ENCODE measurements around the gene NOS1AP. TPM values are rescaled to one million over a fixed set of nuclear protein-coding genes. Genes with fewer than 3 reads are reported as not detected.

NOS1AP gene
- total and polyA plus RNA-seq, 12 donors, result 0.37 to 12.0 (median 3.1) TPM

DNA sequence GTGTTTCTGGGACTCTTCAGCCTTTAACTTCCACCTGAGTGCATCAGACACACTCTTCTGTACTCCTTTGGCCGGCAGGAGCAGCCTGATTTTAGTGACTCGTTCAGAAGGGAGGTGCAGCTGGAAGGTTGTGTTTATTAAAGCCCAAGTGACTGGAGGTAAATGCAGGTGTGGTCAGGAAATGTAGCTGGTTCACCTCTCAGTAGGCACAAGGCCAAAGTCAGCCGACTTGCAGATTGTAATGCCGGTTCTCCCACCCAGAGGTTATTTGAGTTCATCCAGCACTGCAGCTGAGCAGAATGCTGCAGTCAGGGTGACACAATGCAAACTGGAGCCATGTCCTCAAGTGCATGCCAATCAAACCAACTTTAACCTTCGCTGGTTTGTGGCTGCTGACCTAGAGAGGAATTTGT is 215.7 kb downstream of the NOS1AP start:
- no peak overlapping the region for H3K4me3 ChIP-seq
- H3K36me3 ChIP-seq (replicated peaks in 1 of 2), result no peaks in the 10 kb centered on the region
- TF ChIP-seq POLR2A (IDR thresholded peaks at IDR 0.05), result no peak
- TF ChIP-seq, protein P1, sequence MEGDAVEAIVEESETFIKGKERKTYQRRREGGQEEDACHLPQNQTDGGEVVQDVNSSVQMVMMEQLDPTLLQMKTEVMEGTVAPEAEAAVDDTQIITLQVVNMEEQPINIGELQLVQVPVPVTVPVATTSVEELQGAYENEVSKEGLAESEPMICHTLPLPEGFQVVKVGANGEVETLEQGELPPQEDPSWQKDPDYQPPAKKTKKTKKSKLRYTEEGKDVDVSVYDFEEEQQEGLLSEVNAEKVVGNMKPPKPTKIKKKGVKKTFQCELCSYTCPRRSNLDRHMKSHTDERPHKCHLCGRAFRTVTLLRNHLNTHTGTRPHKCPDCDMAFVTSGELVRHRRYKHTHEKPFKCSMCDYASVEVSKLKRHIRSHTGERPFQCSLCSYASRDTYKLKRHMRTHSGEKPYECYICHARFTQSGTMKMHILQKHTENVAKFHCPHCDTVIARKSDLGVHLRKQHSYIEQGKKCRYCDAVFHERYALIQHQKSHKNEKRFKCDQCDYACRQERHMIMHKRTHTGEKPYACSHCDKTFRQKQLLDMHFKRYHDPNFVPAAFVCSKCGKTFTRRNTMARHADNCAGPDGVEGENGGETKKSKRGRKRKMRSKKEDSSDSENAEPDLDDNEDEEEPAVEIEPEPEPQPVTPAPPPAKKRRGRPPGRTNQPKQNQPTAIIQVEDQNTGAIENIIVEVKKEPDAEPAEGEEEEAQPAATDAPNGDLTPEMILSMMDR (IDR thresholded peaks at IDR 0.05), result no peak
- 24 to 30% (median 25%) methylated on average over 3 to 5 of the region's 5 CpGs for WGBS, 4 donors
- peak; percentile 22 to 85 (median 63) for DNase-seq
- H3K27ac ChIP-seq, result peak overlapping the region in 3 of 5 donors; percentile 49 to 74 (median 61)
- H3K27me3 ChIP-seq, result no peaks in the 10 kb centered on the region
- H3K9me3 ChIP-seq (replicated peaks in 1 of 3), result no peaks in the 10 kb centered on the region
- intact Hi-C loops (cut with DNase I), result no loop called here
- H3K4me1 ChIP-seq (replicated peaks in 1 of 2), result peaks cover 22 to 24% of the 10 kb centered on the region in 2 donors

DNA sequence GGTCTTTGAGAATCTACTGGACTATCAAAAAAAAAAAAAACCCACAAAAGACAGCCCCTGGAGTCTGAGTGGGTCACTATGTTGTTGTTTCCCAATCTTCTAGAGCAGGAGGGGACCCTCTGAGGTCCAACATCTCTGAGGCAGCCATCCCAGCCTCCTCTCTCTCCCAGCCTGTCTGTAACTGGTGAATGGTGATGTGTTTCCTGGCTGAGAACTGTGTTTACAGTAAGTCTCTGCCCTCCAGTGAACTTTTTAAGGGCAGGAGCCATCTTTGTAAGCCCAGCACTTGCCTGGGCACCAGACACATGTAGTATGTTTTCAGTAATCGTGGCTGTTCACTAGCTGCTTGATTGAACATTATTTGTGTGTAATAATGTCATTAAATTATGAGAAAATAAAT is 221.5 kb downstream of the NOS1AP start:
- intact Hi-C loops (cut with DNase I), result no loop called here
- 76 to 92% (median 84%) methylated on average over 1 of the region's 1 CpG for WGBS, 4 donors

DNA sequence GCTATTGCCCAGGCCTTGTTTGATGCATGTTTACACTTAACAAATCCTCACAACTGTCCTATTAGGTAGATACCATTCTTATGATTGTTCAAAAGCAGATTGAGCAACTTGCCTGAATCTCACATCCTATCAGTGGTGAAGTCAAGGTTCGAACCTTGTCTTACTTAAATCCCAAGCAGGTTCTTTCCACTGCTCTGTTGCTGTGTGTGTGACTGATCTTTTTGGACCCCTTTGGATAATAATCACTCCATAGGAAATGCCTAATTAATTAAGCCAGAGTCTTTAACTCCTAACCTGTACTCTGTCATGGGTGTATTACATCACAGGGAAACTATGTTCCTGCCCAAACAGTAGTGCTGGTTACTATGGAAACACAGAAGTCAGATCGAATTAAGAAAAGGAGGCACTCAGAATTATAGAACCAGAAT is 222.9 kb downstream of the NOS1AP start:
- Histone ChIP-seq H3K9me3 (replicated peaks in 1 of 3) (no peaks in the 10 kb centered on the region), H3K4me1 (replicated peaks in 1 of 2) (no peaks in the 10 kb centered on the region), H3K4me3 (no peak overlapping the region), H3K27ac (no peak overlapping the region), H3K36me3 (replicated peaks in 1 of 2) (no peaks in the 10 kb centered on the region), H3K27me3 (no peaks in the 10 kb centered on the region)
- TF ChIP-seq, protein P1 (IDR thresholded peaks at IDR 0.05), result no peak
- TF ChIP-seq POLR2A (IDR thresholded peaks at IDR 0.05), result no peak
- WGBS, 4 donors, result 74 to 87% (median 78%) methylated on average over 2 of the region's 2 CpGs
- intact Hi-C loops (cut with DNase I), result no loop called here
- DNase-seq, result no peak

More for the DNA sequence above, 221.5 kb downstream of the NOS1AP start:
- H3K4me3 ChIP-seq, result no peak overlapping the region
- H3K9me3 ChIP-seq (replicated peaks in 1 of 3), result no peaks in the 10 kb centered on the region
- DNase-seq, result no peak
- TF ChIP-seq, protein P1 (IDR thresholded peaks at IDR 0.05), result no peak
- no peak for TF ChIP-seq POLR2A (IDR thresholded peaks at IDR 0.05)
- H3K4me1 ChIP-seq (replicated peaks in 1 of 2), result peaks cover 0 to under 1% of the 10 kb centered on the region in 2 donors
- no peak overlapping the region for H3K27ac ChIP-seq
- H3K27me3 ChIP-seq, result no peaks in the 10 kb centered on the region
- no peaks in the 10 kb centered on the region for H3K36me3 ChIP-seq (replicated peaks in 1 of 2)

DNA sequence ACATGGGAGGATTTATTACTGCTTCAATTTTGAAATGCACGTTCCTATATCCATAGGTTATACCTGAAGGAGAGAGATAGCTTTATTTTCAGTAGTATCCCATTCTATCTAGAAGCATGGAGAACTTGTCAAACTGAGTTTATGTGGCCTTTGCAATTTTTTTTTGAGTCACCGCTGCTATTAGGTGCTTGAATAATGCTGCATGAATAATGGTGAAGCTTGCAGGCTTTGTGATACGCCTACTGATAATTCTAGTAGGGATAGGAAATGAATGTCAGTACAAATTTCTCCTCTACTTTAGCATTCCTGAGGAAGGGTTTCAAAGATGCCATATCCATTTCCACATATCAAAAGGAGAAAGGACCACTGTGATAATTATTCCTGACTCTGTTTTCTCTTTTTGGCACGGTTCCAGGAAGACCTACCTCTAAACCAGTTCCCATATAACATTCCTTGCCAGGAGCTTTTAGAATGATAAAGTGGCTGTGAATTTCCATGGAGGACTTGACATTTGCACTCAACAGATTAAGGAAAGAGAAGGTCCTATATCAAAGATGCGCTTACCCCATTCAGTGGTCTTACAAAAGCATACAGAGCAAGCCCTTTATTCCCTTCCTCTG is 223.7 kb downstream of the NOS1AP start:
- no peak for DNase-seq
- H3K27me3 ChIP-seq, result no peaks in the 10 kb centered on the region
- H3K36me3 ChIP-seq (replicated peaks in 1 of 2), result no peaks in the 10 kb centered on the region
- no peak overlapping the region for H3K27ac ChIP-seq
- intact Hi-C loops (cut with DNase I), result no loop called here
- TF ChIP-seq, protein P1 (IDR thresholded peaks at IDR 0.05), result no peak
- no peak for TF ChIP-seq POLR2A (IDR thresholded peaks at IDR 0.05)
- WGBS, 4 donors, result 74 to 87% (median 77%) methylated on average over 5 of the region's 5 CpGs
- no peaks in the 10 kb centered on the region for H3K9me3 ChIP-seq (replicated peaks in 1 of 3)
- no peak overlapping the region for H3K4me3 ChIP-seq
- H3K4me1 ChIP-seq (replicated peaks in 1 of 2), result no peaks in the 10 kb centered on the region
